OCI-LY7 (cell line): ENCODE data around the gene PRIM2.
"Not testable (repeated sequence)": the region's sequence is repeated elsewhere in the genome, so short reads cannot be mapped to it uniquely, and the experiment has no call there.

Experiments
- EZH2phosphoT487 ChIP-seq: fragments of 200-600 bp; sonication (generic); IDR thresholded peaks from 2 replicates; pipeline ENCODE4 v1.6.1; 2018; ENCODE audit warnings: low read depth, borderline replicate concordance, mild to moderate bottlenecking, mixed run types, antibody characterized with exemption, low read length, moderate library complexity, mixed read lengths
- TF ChIP-seq, protein P1 (sequence below): fragments of 200-600 bp; sonication (generic); conservative IDR thresholded peaks from 2 replicates; pipeline ENCODE4 v1.5.1; 2014; ENCODE audit warnings: mild to moderate bottlenecking, antibody characterized with exemption, low read length, moderate library complexity, mixed read lengths

DNA sequence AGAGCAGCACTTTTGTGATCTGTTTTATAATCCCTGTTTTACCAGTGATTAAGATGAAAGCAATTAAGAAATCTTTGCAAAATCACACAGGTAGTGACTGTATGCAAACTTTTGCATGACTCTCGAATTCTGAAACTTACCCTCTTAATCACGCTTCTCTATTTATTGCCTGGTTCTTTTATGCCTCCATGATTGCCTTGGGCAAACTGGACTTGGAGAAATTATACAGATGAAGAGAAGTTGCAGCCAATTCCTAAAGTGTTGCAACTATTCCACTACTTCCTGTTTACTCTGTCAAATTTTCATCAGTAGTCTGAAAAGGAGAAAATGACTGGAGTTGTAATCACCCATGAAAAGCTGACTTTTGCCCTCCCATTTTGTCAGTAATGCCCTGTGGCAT is 205.8 kb downstream of the PRIM2 start:
- TF ChIP-seq, protein P1, sequence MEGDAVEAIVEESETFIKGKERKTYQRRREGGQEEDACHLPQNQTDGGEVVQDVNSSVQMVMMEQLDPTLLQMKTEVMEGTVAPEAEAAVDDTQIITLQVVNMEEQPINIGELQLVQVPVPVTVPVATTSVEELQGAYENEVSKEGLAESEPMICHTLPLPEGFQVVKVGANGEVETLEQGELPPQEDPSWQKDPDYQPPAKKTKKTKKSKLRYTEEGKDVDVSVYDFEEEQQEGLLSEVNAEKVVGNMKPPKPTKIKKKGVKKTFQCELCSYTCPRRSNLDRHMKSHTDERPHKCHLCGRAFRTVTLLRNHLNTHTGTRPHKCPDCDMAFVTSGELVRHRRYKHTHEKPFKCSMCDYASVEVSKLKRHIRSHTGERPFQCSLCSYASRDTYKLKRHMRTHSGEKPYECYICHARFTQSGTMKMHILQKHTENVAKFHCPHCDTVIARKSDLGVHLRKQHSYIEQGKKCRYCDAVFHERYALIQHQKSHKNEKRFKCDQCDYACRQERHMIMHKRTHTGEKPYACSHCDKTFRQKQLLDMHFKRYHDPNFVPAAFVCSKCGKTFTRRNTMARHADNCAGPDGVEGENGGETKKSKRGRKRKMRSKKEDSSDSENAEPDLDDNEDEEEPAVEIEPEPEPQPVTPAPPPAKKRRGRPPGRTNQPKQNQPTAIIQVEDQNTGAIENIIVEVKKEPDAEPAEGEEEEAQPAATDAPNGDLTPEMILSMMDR, result not testable (repeated sequence)
- not testable (repeated sequence) for TF ChIP-seq EZH2phosphoT487
